Retinal pigment epithelial cell (primary cell): ENCODE results near the gene RAB10.
"Not testable (repeated sequence)": the region's sequence is repeated elsewhere in the genome, so short reads cannot be mapped to it uniquely, and the experiment has no call there.

ENCODE experiments used
- DNase-seq: peaks from one replicate; pipeline ENCODE4 v3.0.0-alpha.2; 2010; ENCODE audit warnings: low read depth
- H3K4me3 ChIP-seq: 2 replicates; pipeline ENCODE4 v1.5.1; 2011; ENCODE audit warnings: mild to moderate bottlenecking, low read length, control low read depth, moderate library complexity
- TF ChIP-seq, protein P1 (sequence below): conservative IDR thresholded peaks from 2 replicates; pipeline ENCODE4 v1.5.1; 2011; ENCODE audit warnings: low read depth, low read length, control low read depth, inconsistent platforms

Gene RAB10

DNA sequence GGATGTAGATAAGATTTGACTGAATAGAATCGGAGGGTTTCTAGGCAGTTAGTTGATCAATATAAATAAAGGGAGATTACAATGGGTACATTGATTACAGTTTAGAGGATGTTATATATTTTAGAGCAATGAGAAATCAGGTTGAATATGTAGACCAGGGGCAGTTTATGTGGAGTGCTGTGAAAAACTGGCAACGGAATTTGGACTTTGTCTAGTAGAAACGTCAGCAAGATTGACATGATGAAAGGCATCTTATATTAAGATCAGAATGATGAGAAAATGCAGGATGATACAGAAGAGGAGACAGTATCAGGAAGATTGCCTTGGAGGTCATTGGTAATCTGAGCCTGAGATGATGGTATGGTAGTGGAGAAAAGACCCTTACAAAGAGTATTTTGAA lies 39.9 kb downstream of the RAB10 start:
- TF ChIP-seq, protein P1, sequence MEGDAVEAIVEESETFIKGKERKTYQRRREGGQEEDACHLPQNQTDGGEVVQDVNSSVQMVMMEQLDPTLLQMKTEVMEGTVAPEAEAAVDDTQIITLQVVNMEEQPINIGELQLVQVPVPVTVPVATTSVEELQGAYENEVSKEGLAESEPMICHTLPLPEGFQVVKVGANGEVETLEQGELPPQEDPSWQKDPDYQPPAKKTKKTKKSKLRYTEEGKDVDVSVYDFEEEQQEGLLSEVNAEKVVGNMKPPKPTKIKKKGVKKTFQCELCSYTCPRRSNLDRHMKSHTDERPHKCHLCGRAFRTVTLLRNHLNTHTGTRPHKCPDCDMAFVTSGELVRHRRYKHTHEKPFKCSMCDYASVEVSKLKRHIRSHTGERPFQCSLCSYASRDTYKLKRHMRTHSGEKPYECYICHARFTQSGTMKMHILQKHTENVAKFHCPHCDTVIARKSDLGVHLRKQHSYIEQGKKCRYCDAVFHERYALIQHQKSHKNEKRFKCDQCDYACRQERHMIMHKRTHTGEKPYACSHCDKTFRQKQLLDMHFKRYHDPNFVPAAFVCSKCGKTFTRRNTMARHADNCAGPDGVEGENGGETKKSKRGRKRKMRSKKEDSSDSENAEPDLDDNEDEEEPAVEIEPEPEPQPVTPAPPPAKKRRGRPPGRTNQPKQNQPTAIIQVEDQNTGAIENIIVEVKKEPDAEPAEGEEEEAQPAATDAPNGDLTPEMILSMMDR: no peak
- no peak for DNase-seq
- no peak overlapping the region for H3K4me3 ChIP-seq

DNA sequence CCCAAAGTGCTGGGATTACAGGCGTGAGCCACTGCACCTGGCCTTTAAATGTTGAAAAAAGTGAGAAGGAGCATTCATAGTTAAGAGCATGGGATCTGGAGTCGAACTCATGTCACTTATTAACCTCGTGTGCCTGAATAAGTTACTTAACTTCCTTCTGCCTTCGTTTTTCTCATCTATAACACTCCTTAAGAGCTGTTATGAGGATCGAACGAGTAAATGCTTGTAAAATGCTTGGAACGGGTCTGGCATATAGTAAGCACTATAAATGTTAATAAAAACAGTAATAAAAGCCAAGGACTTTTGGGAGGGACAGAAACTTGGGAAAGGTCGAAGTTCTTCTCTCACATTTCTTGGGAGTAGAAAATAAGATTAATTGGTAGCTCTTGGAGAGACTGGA lies 40.8 kb downstream of the RAB10 start:
- no peak for DNase-seq
- H3K4me3 ChIP-seq: no peak overlapping the region
- TF ChIP-seq, protein P1: no peak

DNA sequence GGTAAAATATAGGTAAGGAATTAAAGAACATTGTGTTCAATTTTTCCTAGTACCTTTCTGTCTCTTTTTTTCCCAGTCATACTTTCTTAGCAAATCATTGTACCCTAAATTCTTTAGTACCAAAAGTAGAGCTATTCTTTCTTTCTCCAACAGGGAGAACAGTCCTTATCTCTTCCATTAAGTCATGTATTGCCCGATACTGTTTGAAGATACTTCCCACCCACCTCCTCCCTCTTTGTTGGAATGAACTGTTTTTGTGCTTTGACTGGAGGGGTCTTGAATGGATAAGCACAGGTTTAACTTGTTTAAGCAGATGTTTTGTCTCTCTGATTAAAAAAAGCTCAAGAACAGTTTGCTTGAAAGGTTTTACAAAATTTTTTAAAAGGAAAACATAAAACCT lies 41.3 kb downstream of the RAB10 start:
- H3K4me3 ChIP-seq: no peak overlapping the region
- DNase-seq: no peak
- TF ChIP-seq, protein P1: no peak

DNA sequence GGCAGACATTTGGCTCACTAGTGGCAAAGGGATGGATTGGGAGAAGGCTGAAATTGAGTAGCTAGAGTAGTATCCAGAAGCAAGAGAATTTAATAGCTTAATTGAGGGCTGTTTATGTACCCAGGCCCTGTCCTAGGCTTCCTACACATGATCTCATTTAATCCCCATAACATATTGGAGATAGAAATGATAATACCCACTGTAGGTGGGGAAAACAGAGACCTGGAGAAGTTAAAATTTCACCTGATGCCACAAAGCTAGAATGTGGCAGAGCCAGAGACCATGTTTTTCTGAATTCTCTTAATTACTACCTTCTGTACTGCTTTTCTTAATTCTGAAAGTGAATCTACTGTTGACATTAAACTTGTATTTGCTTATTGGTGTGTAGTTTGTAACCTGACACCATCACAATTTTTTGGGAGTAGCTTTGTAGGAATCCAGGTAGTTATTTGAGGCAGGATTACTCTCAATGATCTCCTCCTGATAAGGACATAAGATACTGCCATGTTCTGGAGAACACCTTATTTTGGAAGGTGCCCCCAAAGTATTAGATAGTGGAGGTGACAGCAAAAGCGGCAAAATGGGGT lies 42.2 kb downstream of the RAB10 start:
- no peak overlapping the region for H3K4me3 ChIP-seq
- TF ChIP-seq, protein P1: no peak
- no peak for DNase-seq

DNA sequence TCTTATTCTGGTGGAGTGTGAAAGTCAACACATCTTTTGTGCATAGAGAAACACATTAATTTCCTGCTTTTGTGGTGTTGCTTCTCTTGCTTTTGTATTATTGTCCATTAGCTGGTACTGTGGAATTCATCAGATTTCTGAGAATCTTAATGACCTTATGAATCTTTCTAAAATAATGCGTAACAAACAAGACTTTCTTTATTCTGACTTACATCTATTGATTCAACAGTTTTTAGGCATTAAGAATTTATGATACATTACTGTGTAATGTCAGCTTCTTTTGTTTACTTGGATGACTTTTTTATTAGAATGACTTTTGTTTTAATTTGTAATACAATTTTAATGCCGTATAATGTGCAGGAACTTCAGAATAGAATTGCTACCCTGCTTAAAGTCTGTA lies 43.4 kb downstream of the RAB10 start:
- TF ChIP-seq, protein P1: no peak
- no peak for DNase-seq
- H3K4me3 ChIP-seq: no peak overlapping the region

DNA sequence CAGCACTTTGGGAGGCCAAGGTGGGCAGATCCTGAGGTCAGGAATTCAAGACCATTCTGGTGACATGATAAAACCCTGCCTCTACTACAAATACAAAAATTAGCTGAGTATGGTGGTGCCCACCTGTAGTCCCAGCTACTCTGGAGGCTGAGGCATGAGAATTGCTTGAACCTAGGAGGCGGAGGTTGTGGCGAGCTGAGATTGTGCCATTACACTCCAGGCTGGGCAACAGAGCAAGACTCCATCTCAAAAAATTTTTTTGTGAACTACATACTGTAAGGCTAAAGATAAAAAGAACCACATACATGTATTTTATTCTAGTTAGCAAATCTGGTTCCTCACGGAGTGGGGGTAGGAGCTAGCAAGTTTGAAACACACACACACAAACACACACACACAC lies 45.1 kb downstream of the RAB10 start:
- no peak overlapping the region for H3K4me3 ChIP-seq
- no peak for DNase-seq
- TF ChIP-seq, protein P1: no peak

DNA sequence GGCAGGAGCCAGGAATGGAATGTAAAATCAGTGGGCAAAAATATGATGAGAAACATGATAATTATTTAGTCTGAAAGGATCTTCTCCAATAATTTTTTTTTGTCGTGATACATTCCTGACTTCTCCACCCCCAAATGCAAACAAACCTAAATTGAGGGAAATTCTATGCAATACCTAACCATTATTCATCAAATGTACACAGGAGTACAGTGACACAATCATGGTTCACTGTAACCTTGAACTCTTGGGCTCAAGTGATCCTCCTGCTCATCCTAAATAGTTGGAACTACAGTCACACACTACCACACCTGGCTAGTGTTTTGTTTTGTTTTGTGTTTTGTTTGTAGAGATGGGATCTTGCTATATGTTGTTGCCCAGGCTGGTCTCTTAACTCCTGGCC lies 46.5 kb downstream of the RAB10 start:
- DNase-seq: no peak
- TF ChIP-seq, protein P1: no peak
- H3K4me3 ChIP-seq: no peak overlapping the region

DNA sequence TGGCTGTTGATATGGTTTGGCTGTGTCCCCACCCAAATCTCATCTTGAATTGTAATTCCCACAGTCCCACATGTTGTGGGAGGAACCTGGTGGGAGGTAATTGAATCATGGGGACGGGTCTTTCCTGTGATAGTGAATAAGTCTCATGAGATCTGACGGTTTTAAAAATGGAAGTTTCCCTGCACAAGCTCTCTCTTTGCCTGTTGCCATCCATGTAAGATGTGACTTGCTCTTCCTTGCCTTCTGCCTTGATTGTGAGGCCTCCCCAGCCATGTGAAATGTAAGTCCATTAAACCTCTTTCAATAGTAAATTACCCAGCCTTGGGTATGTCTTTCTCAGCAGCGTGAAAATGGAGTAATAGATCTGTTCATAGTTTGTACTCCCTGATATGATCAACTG lies 47.0 kb downstream of the RAB10 start:
- not testable (repeated sequence) for H3K4me3 ChIP-seq, DNase-seq
